Left lung (tissue), 10 donors: Measurements from ENCODE around the gene ABI2. TPM values are rescaled to one million over a fixed set of nuclear protein-coding genes. Genes with fewer than 3 reads are reported as not detected.

Experiments
- ATAC-seq: fragments of 200-7000 bp; cut with Tn5 transposase; one replicate; pipeline ENCODE4 v1.9.1; 2020; ENCODE audit warnings: moderate library complexity
- DNase-seq, 4 donors: peaks; one replicate each; pipeline ENCODE4 v3.0.0-alpha.2; 2013 to 2020
- H3K27ac ChIP-seq, 2 donors: fragments of 200-600 bp; sonication (generic) in 1 of 2; one replicate each; pipeline versions ENCODE4 v1.5.0 to v1.8.0; 2020 to 2021
- H3K27me3 ChIP-seq, 2 donors: fragments of 200-600 bp; sonication (generic) in 1 of 2; one replicate each; pipeline versions ENCODE4 v1.5.0 to v1.8.0; 2020 to 2021
- H3K36me3 ChIP-seq, 2 donors: fragments of 200-600 bp; sonication (generic) in 1 of 2; one replicate each; pipeline versions ENCODE4 v1.5.0 to v1.8.0; 2020 to 2021
- H3K4me1 ChIP-seq, 2 donors: fragments of 200-600 bp; one replicate each; pipeline ENCODE4 v1.8.0; 2021
- H3K4me3 ChIP-seq, 2 donors: fragments of 200-600 bp; sonication (generic) in 1 of 2; one replicate each; pipeline versions ENCODE4 v1.5.0 to v1.8.0; 2020 to 2021; ENCODE audit warnings: mild to moderate bottlenecking in 1 of 2
- H3K9me3 ChIP-seq, 2 donors: fragments of 200-600 bp; sonication (generic) in 1 of 2; one replicate each; pipeline versions ENCODE4 v1.5.0 to v1.8.0; 2020 to 2021
- intact Hi-C, 2 donors: fragments of 100-400 bp; cut with DNase I; formaldehyde crosslinking; loops; one replicate each; pipeline versions ENCODE4 v1.11.2 to v1.14.2; 2022
- polyA plus RNA-seq, 6 donors: library from polyadenylated mRNA; unstranded; fragments of 120-200 nt; gene quantifications; one replicate each; pipeline ENCODE4 v1.2.1, GENCODE V29; 2013; ENCODE audit not compliant: insufficient read length in 6 of 6
- total RNA-seq, 2 donors: library from RNA; stranded (reverse); fragmentation: NEBNext Ultra II Directional; extraction: Animal tissue kit (Norgen Biotek cat#: 25700); gene quantifications; one replicate each; pipeline ENCODE4 v1.2.1, GENCODE V29; 2021
- TF ChIP-seq, protein P1 (sequence below), 2 donors: fragments of 200-600 bp; sonication (generic) in 1 of 2; IDR thresholded peaks; one replicate each; pipeline versions ENCODE4 v1.5.0 to v1.8.0; 2021; ENCODE audit warnings: antibody characterized with exemption in 2 of 2
- donor health status: DM: no; HTN: yes; CAD: no.
- donor health status: DM: no; HTN: no; CAD: no.

ABI2 gene
- total and polyA plus RNA-seq, 8 donors, result 32.8 to 77.6 (median 72.7) TPM

DNA sequence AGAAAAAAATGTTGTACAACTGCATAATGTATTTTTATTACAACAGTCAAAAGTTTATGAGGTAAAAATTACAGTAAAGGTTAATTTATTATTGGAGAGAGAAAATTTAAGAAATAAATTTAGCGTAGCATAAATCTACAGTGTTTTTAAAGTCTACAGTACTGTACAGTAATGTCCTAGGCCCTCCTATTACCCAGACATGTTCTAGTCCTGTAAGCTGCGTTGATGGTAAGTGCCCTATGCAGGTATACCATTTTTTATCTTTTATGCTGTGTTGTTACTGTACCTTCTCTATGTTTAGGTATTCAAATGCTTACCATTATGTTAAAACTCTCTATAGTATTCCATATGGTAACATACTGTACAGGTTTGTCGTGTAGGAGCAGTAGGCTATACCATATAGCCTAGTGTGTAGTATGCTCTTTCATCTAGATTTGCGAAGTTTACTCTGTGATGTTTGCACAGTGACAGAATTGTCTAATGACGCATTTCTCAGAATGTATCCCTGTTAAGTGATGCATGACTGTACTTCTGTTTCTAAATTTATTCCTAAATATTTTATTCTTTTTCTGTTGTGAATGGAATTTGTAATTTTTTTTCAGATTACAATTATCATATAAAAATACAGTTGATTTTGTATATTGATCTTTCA lies 24.5 kb downstream of the ABI2 start:
- ATAC-seq (peak; percentile 49), DNase-seq (no peak)
- H3K36me3 ChIP-seq, result no peaks in the 10 kb centered on the region
- H3K27me3 ChIP-seq, result no peaks in the 10 kb centered on the region
- intact Hi-C loops, result no loop called here
- H3K27ac ChIP-seq, result no peak overlapping the region
- H3K9me3 ChIP-seq, result no peaks in the 10 kb centered on the region
- H3K4me1 ChIP-seq, result no peaks in the 10 kb centered on the region
- TF ChIP-seq, protein P1, sequence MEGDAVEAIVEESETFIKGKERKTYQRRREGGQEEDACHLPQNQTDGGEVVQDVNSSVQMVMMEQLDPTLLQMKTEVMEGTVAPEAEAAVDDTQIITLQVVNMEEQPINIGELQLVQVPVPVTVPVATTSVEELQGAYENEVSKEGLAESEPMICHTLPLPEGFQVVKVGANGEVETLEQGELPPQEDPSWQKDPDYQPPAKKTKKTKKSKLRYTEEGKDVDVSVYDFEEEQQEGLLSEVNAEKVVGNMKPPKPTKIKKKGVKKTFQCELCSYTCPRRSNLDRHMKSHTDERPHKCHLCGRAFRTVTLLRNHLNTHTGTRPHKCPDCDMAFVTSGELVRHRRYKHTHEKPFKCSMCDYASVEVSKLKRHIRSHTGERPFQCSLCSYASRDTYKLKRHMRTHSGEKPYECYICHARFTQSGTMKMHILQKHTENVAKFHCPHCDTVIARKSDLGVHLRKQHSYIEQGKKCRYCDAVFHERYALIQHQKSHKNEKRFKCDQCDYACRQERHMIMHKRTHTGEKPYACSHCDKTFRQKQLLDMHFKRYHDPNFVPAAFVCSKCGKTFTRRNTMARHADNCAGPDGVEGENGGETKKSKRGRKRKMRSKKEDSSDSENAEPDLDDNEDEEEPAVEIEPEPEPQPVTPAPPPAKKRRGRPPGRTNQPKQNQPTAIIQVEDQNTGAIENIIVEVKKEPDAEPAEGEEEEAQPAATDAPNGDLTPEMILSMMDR (IDR thresholded peaks at IDR 0.05), result no peak
- H3K4me3 ChIP-seq, result no peak overlapping the region

DNA sequence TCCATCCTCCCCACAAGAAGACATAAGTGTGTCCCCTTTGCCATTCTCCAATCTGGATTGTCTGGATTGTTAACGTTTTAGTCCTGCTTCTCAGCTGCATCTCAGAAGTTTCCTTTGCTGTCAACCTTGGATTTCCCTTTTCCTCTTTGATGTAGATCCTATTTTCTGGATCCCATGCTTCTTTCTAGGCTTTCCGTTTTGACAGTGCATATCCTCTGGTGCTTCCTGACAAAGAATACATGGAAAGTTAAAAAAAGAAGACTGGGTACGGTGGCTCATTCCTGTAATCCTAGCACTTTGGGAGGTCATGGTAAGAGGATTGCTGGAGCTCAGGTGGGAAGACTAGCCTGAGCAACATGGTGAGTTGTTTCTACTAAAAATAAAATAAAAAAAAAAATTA lies 26.8 kb downstream of the ABI2 start:
- Histone ChIP-seq H3K4me3 (no peak overlapping the region), H3K27me3 (no peaks in the 10 kb centered on the region), H3K9me3 (no peaks in the 10 kb centered on the region), H3K36me3 (no peaks in the 10 kb centered on the region), H3K27ac (no peak overlapping the region), H3K4me1 (no peaks in the 10 kb centered on the region)
- DNase-seq, result no peak
- TF ChIP-seq, protein P1 (IDR thresholded peaks at IDR 0.05), result no peak
- intact Hi-C loops, result no loop called here
- ATAC-seq, result no peak

DNA sequence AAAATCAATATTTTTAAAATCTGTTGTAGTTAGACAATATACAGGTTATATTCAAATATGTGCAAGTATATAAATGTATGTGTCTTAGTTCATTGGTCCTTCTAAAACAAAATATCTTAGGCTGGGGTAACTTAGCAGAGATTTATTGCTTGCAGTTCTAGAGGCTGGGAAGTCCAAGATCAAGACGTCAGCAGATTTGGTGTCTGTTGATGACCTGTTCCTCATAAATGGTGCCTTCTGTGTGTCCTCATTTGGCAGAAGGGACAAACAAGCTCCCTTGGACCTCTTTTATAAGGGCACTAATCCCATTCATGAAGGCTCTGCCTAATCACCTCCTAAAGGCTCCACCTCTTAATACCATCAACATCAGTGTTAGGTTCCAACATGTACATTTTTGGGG lies 31.3 kb downstream of the ABI2 start:
- TF ChIP-seq, protein P1 (IDR thresholded peaks at IDR 0.05), result no peak
- no peaks in the 10 kb centered on the region for H3K9me3 ChIP-seq
- H3K27ac ChIP-seq, result no peak overlapping the region
- ATAC-seq (no peak), DNase-seq (no peak)
- no peaks in the 10 kb centered on the region for H3K27me3 ChIP-seq
- no peak overlapping the region for H3K4me3 ChIP-seq
- intact Hi-C loops, result no loop called here
- no peaks in the 10 kb centered on the region for H3K36me3 ChIP-seq
- H3K4me1 ChIP-seq, result no peaks in the 10 kb centered on the region

DNA sequence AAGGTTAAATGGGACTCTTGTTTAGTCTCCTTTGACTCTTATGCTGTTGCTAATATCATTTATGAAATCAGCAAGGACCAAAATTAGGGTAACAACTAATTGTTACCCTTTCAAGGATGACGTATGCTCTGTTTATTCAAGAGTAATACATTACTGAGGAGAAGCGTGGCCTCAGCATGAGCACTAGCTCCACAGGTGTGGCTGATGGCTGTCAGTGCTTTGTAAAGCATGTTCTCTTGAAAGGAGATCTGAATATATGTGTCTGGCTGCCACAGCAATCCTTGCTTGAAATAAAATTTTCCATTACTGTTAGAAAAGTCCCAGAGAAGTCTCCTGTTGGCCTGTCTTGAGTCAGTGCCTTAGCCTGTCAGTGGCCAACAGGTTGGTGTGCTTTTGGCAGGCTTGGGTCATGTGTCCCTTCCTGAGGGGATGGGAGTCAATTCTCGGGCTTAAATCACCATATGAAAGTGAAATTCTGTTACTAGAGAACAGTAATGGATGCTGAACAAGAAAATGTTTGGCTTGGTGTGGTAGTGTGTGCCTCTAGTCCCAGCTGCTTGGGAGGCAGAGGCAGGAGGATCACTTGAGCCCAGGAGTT lies 32.7 kb downstream of the ABI2 start:
- H3K4me3 ChIP-seq, result no peak overlapping the region
- H3K27ac ChIP-seq, result no peak overlapping the region
- ATAC-seq (no peak), DNase-seq (no peak)
- TF ChIP-seq, protein P1 (IDR thresholded peaks at IDR 0.05), result no peak
- no peaks in the 10 kb centered on the region for H3K9me3 ChIP-seq
- intact Hi-C loops, result no loop called here
- no peaks in the 10 kb centered on the region for H3K27me3 ChIP-seq
- no peaks in the 10 kb centered on the region for H3K36me3 ChIP-seq
- H3K4me1 ChIP-seq, result no peaks in the 10 kb centered on the region

DNA sequence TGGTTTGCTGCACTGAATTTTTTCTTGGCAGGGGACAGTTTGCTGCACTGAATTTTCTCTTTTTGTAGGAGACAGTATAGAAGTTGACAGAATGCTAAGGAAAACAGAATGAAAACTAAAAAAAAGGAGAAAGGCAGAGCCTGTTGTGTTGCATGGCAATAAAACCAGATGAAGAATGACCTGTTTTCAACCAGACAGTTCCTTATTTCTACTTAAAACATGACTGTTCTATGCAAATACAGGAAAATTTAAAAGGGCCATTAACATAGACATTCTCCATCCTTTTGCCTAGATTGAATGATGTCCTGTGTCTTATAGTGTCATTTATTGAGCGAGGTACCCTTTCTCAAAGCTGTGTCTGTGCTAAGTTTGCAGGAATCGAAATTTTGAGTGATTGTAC lies 33.3 kb downstream of the ABI2 start:
- intact Hi-C loops, result no loop called here
- H3K27ac ChIP-seq, result no peak overlapping the region

More for the DNA sequence above, 33.3 kb downstream of the ABI2 start:
- Histone ChIP-seq H3K9me3 (no peaks in the 10 kb centered on the region), H3K36me3 (no peaks in the 10 kb centered on the region), H3K4me3 (no peak overlapping the region), H3K4me1 (no peaks in the 10 kb centered on the region), H3K27me3 (no peaks in the 10 kb centered on the region)
- ATAC-seq (no peak), DNase-seq (no peak)
- TF ChIP-seq, protein P1 (IDR thresholded peaks at IDR 0.05), result no peak
